ENCODE data around the gene PPOX.
A peak's percentile ranks its signal among the peaks of the same experiment; 100 is the strongest.

Gene PPOX

GRCh38 chr1:161198194-161198896, 32.1 kb downstream of the PPOX start:
- DNase-seq, result no peak

- no peak for DNase-seq
Measured at GRCh38 chr1:161198897-161199431, 32.7 kb downstream of the PPOX start, which contains the start of gene ADAMTS4. TSS of gene ADAMTS4 (minus strand) at chr1:161199054. CDS start at chr1:161198627, 427 bp downstream.

GRCh38 chr1:161199506-161200139, 33.4 kb downstream of the PPOX start:
- DNase-seq, result no peak

GRCh38 chr1:161200421-161200991, 34.3 kb downstream of the PPOX start:
- DNase-seq, result no peak

GRCh38 chr1:161200992-161201835, 35.0 kb downstream of the PPOX start:
- DNase-seq, result no peak

- peak; percentile 67 for DNase-seq
Measured at GRCh38 chr1:161201836-161202712, 35.8 kb downstream of the PPOX start, which contains the start of gene NDUFS2. TSS of gene NDUFS2 (plus strand) at chr1:161202367. CDS start at chr1:161202386, 19 bp downstream.

GRCh38 chr1:161206411-161207140, 40.4 kb downstream of the PPOX start:
- DNase-seq, result no peak

GRCh38 chr1:161207173-161207572, 40.9 kb downstream of the PPOX start:
- no peak for DNase-seq

- DNase-seq, result no peak
Measured at GRCh38 chr1:161209790-161210409, 43.7 kb downstream of the PPOX start.

- no peak for DNase-seq
Measured at GRCh38 chr1:161214369-161214768, 48.1 kb downstream of the PPOX start.

GRCh38 chr1:161215076-161215475, 48.9 kb downstream of the PPOX start, which contains the start of gene FCER1G:
TSS of gene FCER1G (plus strand) at chr1:161215295. CDS start at chr1:161215322, 27 bp downstream.
- no peak for DNase-seq

- no peak for DNase-seq
Measured at GRCh38 chr1:161216945-161217712, 50.9 kb downstream of the PPOX start.

GRCh38 chr1:161217831-161218230, 51.6 kb downstream of the PPOX start:
- DNase-seq, result no peak

GRCh38 chr1:161218301-161219077, 52.3 kb downstream of the PPOX start:
- no peak for DNase-seq

GRCh38 chr1:161219078-161219892, 53.1 kb downstream of the PPOX start:
- no peak for DNase-seq

- no peak for DNase-seq
Measured at GRCh38 chr1:161220002-161220401, 53.8 kb downstream of the PPOX start.
